ENCODE measurements around the gene CCT5. TPM values are rescaled to one million over a fixed set of nuclear protein-coding genes. Genes with fewer than 3 reads are reported as not detected.
"Not testable (repeated sequence)": the region's sequence is repeated elsewhere in the genome, so short reads cannot be mapped to it uniquely, and the experiment has no call there.

Gene CCT5
- total RNA-seq, 1 donor from 2014 or later: 47.9 TPM

GRCh38 chr5:10297646-10298204, 47.6 kb downstream of the CCT5 start:
- DNase-seq (ENCODE audit: low spot score): no peak
- no peak for ATAC-seq

- ATAC-seq (no peak), DNase-seq (ENCODE audit: low spot score) (no peak)
These were observed 50.2 kb downstream of the CCT5 start for GRCh38 chr5:10300246-10300645.

- ATAC-seq (peak; percentile 40), DNase-seq (ENCODE audit: low spot score) (no peak)
These were observed 51.2 kb downstream of the CCT5 start for GRCh38 chr5:10301266-10301665.

GRCh38 chr5:10301842-10302610, 51.9 kb downstream of the CCT5 start:
- ATAC-seq (peak; percentile 74), DNase-seq (ENCODE audit: low spot score) (peak; percentile 98)

GRCh38 chr5:10303201-10303600, 53.1 kb downstream of the CCT5 start:
- no peak for ATAC-seq
- DNase-seq (ENCODE audit: low spot score): no peak

GRCh38 chr5:10303699-10304170, 53.7 kb downstream of the CCT5 start:
- no peak for DNase-seq (ENCODE audit: low spot score)
- peak; percentile 20 for ATAC-seq

GRCh38 chr5:10304932-10305331, 54.9 kb downstream of the CCT5 start:
- DNase-seq (ENCODE audit: low spot score) (peak; percentile 63), ATAC-seq (peak; percentile 34)

- DNase-seq (ENCODE audit: low spot score) (no peak), ATAC-seq (no peak)
These were observed 56.0 kb downstream of the CCT5 start for GRCh38 chr5:10306114-10306513.

GRCh38 chr5:10306806-10307205, 56.7 kb downstream of the CCT5 start:
- DNase-seq (ENCODE audit: low spot score): no peak

GRCh38 chr5:10307206-10308148, 57.4 kb downstream of the CCT5 start, which contains the start of gene CMBL:
CMBL (minus strand) TSS chr5:10307902; CDS start chr5:10290762, 17,140 bp downstream.
- peak; percentile 68 for ATAC-seq

More at GRCh38 chr5:10306806-10307205, 56.7 kb downstream of the CCT5 start:
- peak; percentile 16 for ATAC-seq

GRCh38 chr5:10308844-10309243, 58.8 kb downstream of the CCT5 start:
- no peak for ATAC-seq
- no peak for DNase-seq (ENCODE audit: low spot score)

More at GRCh38 chr5:10307206-10308148, 57.4 kb downstream of the CCT5 start, which contains the start of gene CMBL:
- DNase-seq (ENCODE audit: low spot score): peak; percentile 79

- DNase-seq (ENCODE audit: low spot score) (peak; percentile 49), ATAC-seq (peak; percentile 26)
These were observed 60.1 kb downstream of the CCT5 start for GRCh38 chr5:10310066-10310779.

- DNase-seq (ENCODE audit: low spot score); ATAC-seq: not testable (repeated sequence)
These were observed 60.9 kb downstream of the CCT5 start for GRCh38 chr5:10310835-10311570.

GRCh38 chr5:10311595-10312425, 61.7 kb downstream of the CCT5 start:
- DNase-seq (ENCODE audit: low spot score) (no peak), ATAC-seq (no peak)

GRCh38 chr5:10315201-10315600, 65.1 kb downstream of the CCT5 start:
- DNase-seq (ENCODE audit: low spot score): no peak
- no peak for ATAC-seq

Measured in left lobe of liver (tissue), 2 donors.